Neuronal stem cell (in vitro differentiated cells): ENCODE results near the gene CCSER2.

ENCODE experiments used
- DNase-seq: peaks from one replicate; pipeline ENCODE4 v3.0.0-alpha.2; 2013; ENCODE audit warnings: low spot score
- H2AFZ ChIP-seq: one replicate; pipeline ENCODE4 v1.6.1; 2013; ENCODE audit warnings: mild to moderate bottlenecking, low read length, inconsistent platforms
- H2AK5ac ChIP-seq: 2 replicates; pipeline ENCODE4 v1.6.1; 2013; ENCODE audit warnings: low read depth, mild to moderate bottlenecking, inconsistent platforms, low read length, moderate library complexity, mixed read lengths
- H2BK120ac ChIP-seq: 2 replicates; pipeline ENCODE4 v1.6.1; 2013; ENCODE audit warnings: low read depth, mild to moderate bottlenecking, inconsistent platforms, low read length, moderate library complexity, mixed read lengths
- H2BK12ac ChIP-seq: one replicate; pipeline ENCODE4 v1.6.1; 2013; ENCODE audit warnings: low read length, inconsistent platforms
- H2BK15ac ChIP-seq: 2 replicates; pipeline ENCODE4 v1.6.1; 2013; ENCODE audit warnings: mild to moderate bottlenecking, low read length, inconsistent platforms, mixed read lengths
- H2BK5ac ChIP-seq: one replicate; pipeline ENCODE4 v1.6.1; 2013; ENCODE audit warnings: inconsistent platforms, mild to moderate bottlenecking, low read length, moderate library complexity
- H3K14ac ChIP-seq: one replicate; pipeline ENCODE4 v1.6.1; 2013; ENCODE audit warnings: low read length, inconsistent platforms
- H3K18ac ChIP-seq: 2 replicates; pipeline ENCODE4 v1.6.1; 2013; ENCODE audit warnings: low read length, inconsistent platforms
- H3K23ac ChIP-seq: 2 replicates; pipeline ENCODE4 v1.6.1; 2013; ENCODE audit warnings: low read depth, mild to moderate bottlenecking, mixed read lengths, low read length, inconsistent platforms; ENCODE audit not compliant: poor library complexity
- H3K27ac ChIP-seq: replicated peaks from 3 replicates; pipeline ENCODE4 v1.5.1; 2013; ENCODE audit warnings: low read length, inconsistent platforms
- H3K27me3 ChIP-seq, 3 experiments: 2 replicates each; pipeline ENCODE4 v1.6.1; 2013; ENCODE audit warnings: low read length in 3 of 3, mild to moderate bottlenecking in 2 of 3, inconsistent platforms in 1 of 3, low read depth in 1 of 3, mixed read lengths in 1 of 3, moderate library complexity in 1 of 3; ENCODE audit not compliant: control insufficient read depth in 3 of 3, insufficient read depth in 3 of 3
- H3K36me3 ChIP-seq, 2 donors: replicated peaks in 1 of 2; 2 replicates each; pipeline ENCODE4 v1.6.1; 2013; ENCODE audit warnings: low read length in 2 of 2; ENCODE audit not compliant: control insufficient read depth in 2 of 2, insufficient read depth in 2 of 2
- H3K4ac ChIP-seq: 2 replicates; pipeline ENCODE4 v1.6.1; 2013; ENCODE audit warnings: inconsistent platforms, mild to moderate bottlenecking, low read length, moderate library complexity
- H3K4me1 ChIP-seq, 2 donors: 1 replicate in 1 of 2; 2 replicates in 1 of 2; pipeline ENCODE4 v1.6.1; 2013; ENCODE audit warnings: low read length in 2 of 2, low read depth in 1 of 2; ENCODE audit not compliant: control insufficient read depth in 2 of 2, insufficient read depth in 1 of 2
- H3K4me2 ChIP-seq: one replicate; pipeline ENCODE4 v1.6.1; 2013; ENCODE audit warnings: mild to moderate bottlenecking, low read length, inconsistent platforms; ENCODE audit not compliant: insufficient read depth, poor library complexity, severe bottlenecking
- H3K4me3 ChIP-seq, 2 donors: 2 replicates each; pipeline ENCODE4 v1.5.1; 2013; ENCODE audit warnings: low read length in 2 of 2, mild to moderate bottlenecking in 2 of 2, inconsistent platforms in 1 of 2, moderate library complexity in 1 of 2
- H3K79me1 ChIP-seq: one replicate; pipeline ENCODE4 v1.6.1; 2013; ENCODE audit warnings: low read depth, mild to moderate bottlenecking, inconsistent platforms, low read length, moderate library complexity
- H3K9ac ChIP-seq: one replicate; pipeline ENCODE4 v1.6.1; 2013; ENCODE audit warnings: mild to moderate bottlenecking, low read depth, low read length, inconsistent platforms; ENCODE audit not compliant: poor library complexity
- H3K9me3 ChIP-seq, 2 donors: replicated peaks in 1 of 2; 2 replicates each; pipeline versions ENCODE3 to v1.6.1; 2013; ENCODE audit warnings: low read length in 2 of 2, mild to moderate bottlenecking in 2 of 2, inconsistent platforms in 1 of 2, low read depth in 1 of 2, mixed read lengths in 1 of 2, moderate library complexity in 1 of 2; ENCODE audit not compliant: control insufficient read depth in 2 of 2, insufficient read depth in 1 of 2
- H4K8ac ChIP-seq: one replicate; pipeline ENCODE4 v1.6.1; 2013; ENCODE audit warnings: low read depth, mild to moderate bottlenecking, inconsistent platforms, low read length, moderate library complexity
- H4K91ac ChIP-seq: one replicate; pipeline ENCODE4 v1.6.1; 2013; ENCODE audit warnings: low read length, low read depth, mild to moderate bottlenecking, inconsistent platforms; ENCODE audit not compliant: poor library complexity
- WGBS, 2 donors: extraction: QIAGEN DNeasy Blood & Tissue Kit; methylation state at CpG; one replicate each; pipeline ENCODE4 v1.1.7; 2013; ENCODE audit warnings: missing lambda C conversion rate in 2 of 2, mixed read lengths in 1 of 2; ENCODE audit not compliant: insufficient read length in 2 of 2, insufficient replicate concordance in 1 of 2; ENCODE audit errors: extremely low coverage in 2 of 2; 5-methylcytosine and 5-hydroxymethylcytosine counted together

Gene CCSER2

DNA sequence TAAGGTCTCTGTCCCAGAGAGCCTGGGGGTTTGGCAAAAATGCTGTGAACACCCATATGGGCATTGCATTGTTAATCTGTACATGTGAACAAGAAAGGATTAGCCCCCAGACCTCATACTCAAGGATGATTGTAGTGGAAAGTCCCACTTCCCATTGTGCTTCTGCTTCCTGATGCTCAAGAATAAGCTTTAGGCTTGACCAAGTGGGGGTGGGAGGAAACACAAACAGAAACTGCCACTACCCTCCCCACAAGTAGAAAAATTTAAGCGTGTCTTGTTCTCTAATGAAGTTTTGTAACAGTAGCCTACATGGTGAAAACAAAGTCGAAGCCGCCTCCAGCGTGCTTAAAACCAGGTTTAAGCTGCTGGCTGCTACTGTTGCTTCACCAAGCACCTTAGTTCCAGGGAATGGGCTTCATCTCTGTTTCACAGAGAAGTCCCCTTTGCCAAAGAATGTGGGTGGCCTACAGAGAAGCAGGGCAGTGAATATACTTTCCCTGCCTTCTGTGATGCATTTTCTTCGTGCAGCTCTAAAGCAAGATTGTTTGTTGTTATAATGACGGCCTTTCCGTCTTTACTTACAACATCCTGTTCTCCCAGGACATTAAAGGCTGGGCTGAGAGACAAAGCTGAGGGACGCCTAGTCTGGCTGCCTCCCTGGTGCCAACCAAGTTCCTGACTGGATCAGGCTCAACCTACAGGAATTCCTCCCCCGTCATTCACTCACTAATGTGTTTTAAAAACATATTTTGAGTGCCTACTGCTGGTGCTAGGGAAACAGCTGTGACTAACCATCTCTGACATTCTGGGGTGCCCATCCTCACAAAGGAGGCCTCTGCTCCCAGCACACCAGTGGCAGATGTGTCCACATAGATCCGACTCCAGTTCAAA lies 32.1 kb upstream of the CCSER2 start:
- H3K14ac ChIP-seq = no peak overlapping the region
- no CpG with 5 or more reads among the region's 10 CpGs for WGBS, 2 donors
- peaks cover 0 to 4% of the 10 kb centered on the region in 2 donors for H3K4me1 ChIP-seq
- no peaks in the 10 kb centered on the region for H3K36me3 ChIP-seq
- no peaks in the 10 kb centered on the region for H3K9me3 ChIP-seq
- H3K27me3 ChIP-seq = no peaks in the 10 kb centered on the region
- no peak overlapping the region for H3K27ac ChIP-seq
- no peak overlapping the region for H3K4ac ChIP-seq
- DNase-seq = no peak
- no peak overlapping the region for H2BK15ac ChIP-seq
- H3K4me2 ChIP-seq = no peak overlapping the region
- H2BK120ac ChIP-seq = no peak overlapping the region
- H4K8ac ChIP-seq = no peak overlapping the region
- no peak overlapping the region for H3K9ac ChIP-seq
- H2BK5ac ChIP-seq = no peak overlapping the region
- H3K23ac ChIP-seq = no peak overlapping the region
- H2BK12ac ChIP-seq = no peak overlapping the region
- H2AFZ ChIP-seq = no peak overlapping the region
- H3K4me3 ChIP-seq = no peak overlapping the region
- H2AK5ac ChIP-seq = no peak overlapping the region
- H3K79me1 ChIP-seq = no peaks in the 10 kb centered on the region
- no peak overlapping the region for H3K18ac ChIP-seq
- no peak overlapping the region for H4K91ac ChIP-seq

DNA sequence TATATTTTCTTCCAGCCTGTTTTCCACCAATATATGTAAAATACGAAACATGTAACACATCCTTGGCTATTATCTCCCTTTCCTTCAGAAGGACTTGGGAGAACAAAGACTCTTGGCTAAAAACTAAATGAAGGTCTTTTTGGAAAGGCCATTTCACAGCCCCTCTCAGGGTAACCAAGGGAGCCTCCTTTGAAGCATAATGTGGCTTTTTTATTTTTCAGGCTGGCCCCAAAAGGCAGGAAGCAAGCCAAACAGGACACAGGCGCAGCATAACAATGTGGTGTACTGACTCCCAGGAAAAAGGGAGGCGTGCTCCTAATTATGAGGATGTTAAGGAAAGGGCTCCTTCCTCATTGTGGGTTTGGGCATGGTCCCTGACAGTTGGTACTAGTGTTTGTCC lies 30.3 kb upstream of the CCSER2 start:
- Histone ChIP-seq H3K4ac (no peak overlapping the region), H3K79me1 (no peaks in the 10 kb centered on the region), H3K4me1 (peaks cover 0 to 8% of the 10 kb centered on the region in 2 donors), H2BK120ac (no peak overlapping the region), H3K4me2 (no peak overlapping the region), H3K9me3 (no peaks in the 10 kb centered on the region), H3K36me3 (no peaks in the 10 kb centered on the region), H3K27ac (no peak overlapping the region), H3K9ac (no peak overlapping the region), H3K18ac (no peak overlapping the region), H2BK15ac (no peak overlapping the region), H3K4me3 (no peak overlapping the region), H2BK5ac (no peak overlapping the region), H3K14ac (no peak overlapping the region), H3K27me3 (no peaks in the 10 kb centered on the region), H2BK12ac (no peak overlapping the region), H2AK5ac (no peak overlapping the region), H2AFZ (no peak overlapping the region), H3K23ac (no peak overlapping the region), H4K91ac (no peak overlapping the region), H4K8ac (no peak overlapping the region)
- DNase-seq = no peak
- whole genome bisulfite sequencing, 2 donors = no CpG with 5 or more reads among the region's 3 CpGs

DNA sequence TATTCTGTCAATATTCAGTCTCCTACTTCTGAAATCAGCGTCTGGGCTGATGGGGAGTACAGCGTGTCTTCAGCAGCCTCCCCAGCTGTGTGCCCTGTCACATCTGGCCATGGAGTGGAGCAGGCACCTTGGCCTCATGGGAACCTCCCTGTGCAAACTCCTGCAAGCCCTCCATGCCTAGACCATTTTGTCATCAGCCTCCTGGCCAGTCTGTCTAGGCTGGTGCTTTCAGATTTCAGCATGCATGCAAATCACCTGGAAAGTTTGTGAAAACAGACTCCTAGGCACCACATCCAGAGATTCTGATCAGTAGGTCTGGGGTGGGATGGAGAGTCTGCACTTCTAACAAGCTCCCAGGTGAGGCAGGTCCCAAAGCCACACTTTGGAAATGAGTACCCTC lies 26.2 kb upstream of the CCSER2 start:
- DNase-seq = no peak
- Histone ChIP-seq H3K4me2 (no peak overlapping the region), H3K23ac (no peak overlapping the region), H3K4me3 (no peak overlapping the region), H2BK15ac (no peak overlapping the region), H2BK12ac (no peak overlapping the region), H2AK5ac (no peak overlapping the region), H3K79me1 (no peaks in the 10 kb centered on the region), H3K9ac (no peak overlapping the region), H3K9me3 (no peaks in the 10 kb centered on the region), H3K4me1 (peaks cover 0 to 7% of the 10 kb centered on the region in 2 donors), H2AFZ (no peak overlapping the region), H4K8ac (no peak overlapping the region), H3K4ac (no peak overlapping the region), H2BK120ac (no peak overlapping the region), H4K91ac (no peak overlapping the region), H3K27ac (no peak overlapping the region), H3K18ac (no peak overlapping the region), H3K14ac (no peak overlapping the region), H2BK5ac (no peak overlapping the region), H3K27me3 (peaks cover 0 to 4% (median 0%) of the 10 kb centered on the region in 3 experiments), H3K36me3 (no peaks in the 10 kb centered on the region)
- no CpG with 5 or more reads among the region's 2 CpGs for WGBS, 2 donors

DNA sequence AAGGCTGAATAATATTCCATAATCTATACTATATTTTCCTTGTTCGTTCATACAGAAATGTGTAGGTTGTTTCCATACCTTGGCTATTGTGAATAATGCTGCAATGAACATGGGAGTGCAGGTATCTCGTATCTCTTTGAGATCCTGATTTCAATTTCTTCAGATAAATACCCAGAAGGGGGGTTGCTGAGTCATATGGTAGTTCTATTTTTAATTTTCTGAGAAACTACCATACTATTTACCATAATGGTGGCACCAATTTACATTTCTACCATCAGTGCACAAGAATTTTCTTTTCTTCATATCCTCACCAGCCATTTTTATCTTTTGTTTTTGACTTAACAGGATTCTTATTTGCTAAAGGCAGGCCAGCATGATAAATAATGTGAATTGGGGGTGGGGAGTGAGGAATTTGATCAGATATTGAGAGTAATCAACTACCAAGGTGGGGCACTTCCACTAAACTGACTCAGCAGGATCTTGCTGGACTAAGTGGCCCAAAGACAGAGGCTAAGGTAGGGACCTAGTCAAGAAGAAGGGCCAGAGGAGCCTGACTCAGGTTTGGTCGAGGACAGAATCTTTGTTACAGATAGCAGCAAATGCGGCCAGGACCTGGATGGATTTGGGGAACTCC lies 21.5 kb upstream of the CCSER2 start:
- H3K14ac ChIP-seq = no peak overlapping the region
- H3K23ac ChIP-seq = no peak overlapping the region
- H3K4me2 ChIP-seq = no peak overlapping the region
- H3K79me1 ChIP-seq = no peaks in the 10 kb centered on the region
- H3K27ac ChIP-seq = no peak overlapping the region
- H3K18ac ChIP-seq = no peak overlapping the region
- H3K9ac ChIP-seq = no peak overlapping the region
- H2BK120ac ChIP-seq = no peak overlapping the region
- H2BK5ac ChIP-seq = no peak overlapping the region
- no peaks in the 10 kb centered on the region for H3K36me3 ChIP-seq
- no peak overlapping the region for H3K4me3 ChIP-seq
- DNase-seq = no peak
- H3K9me3 ChIP-seq = no peaks in the 10 kb centered on the region
- peaks cover 0 to 4% of the 10 kb centered on the region in 2 donors for H3K4me1 ChIP-seq
- H2BK15ac ChIP-seq = no peak overlapping the region
- no peak overlapping the region for H2AK5ac ChIP-seq
- no peak overlapping the region for H2BK12ac ChIP-seq
- no peak overlapping the region for H4K8ac ChIP-seq
- peaks cover 0 to 8% (median 0%) of the 10 kb centered on the region in 3 experiments for H3K27me3 ChIP-seq
- no peak overlapping the region for H3K4ac ChIP-seq
- H4K91ac ChIP-seq = no peak overlapping the region
- no CpG with 5 or more reads among the region's 4 CpGs for WGBS, 2 donors
- H2AFZ ChIP-seq = no peak overlapping the region
